ENCODE results near the gene CAPRIN2.

DNA sequence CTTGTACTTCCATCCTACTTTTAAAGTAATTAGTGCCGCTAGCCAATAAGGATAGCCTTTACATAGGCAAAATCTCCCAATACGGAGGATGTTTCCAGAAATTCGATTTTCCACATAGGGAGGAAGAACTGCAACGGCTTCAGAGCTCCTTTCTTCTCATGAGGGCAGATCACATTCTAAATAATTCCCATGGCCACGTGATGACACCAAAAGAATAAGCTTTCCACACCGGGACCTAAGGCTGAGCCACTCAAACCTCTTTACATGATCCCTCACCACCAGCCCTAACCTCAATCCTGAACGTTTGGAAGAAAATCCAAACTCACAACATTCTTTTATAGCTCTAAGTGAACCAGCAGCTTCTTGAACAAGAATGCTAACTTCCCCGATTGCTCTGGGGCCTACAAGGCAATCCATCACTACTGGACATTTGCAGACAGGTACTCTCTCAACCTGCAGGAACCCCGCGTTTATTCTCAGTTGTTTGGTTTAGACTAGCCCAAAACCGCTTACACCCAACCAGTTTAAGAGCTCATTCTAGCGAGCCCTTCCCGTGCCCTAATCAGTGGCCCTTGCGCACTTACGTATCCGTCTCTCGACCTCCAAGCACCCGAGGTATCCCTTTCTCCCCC is 884 bp downstream of the CAPRIN2 start:
- TF ChIP-seq, protein P1, sequence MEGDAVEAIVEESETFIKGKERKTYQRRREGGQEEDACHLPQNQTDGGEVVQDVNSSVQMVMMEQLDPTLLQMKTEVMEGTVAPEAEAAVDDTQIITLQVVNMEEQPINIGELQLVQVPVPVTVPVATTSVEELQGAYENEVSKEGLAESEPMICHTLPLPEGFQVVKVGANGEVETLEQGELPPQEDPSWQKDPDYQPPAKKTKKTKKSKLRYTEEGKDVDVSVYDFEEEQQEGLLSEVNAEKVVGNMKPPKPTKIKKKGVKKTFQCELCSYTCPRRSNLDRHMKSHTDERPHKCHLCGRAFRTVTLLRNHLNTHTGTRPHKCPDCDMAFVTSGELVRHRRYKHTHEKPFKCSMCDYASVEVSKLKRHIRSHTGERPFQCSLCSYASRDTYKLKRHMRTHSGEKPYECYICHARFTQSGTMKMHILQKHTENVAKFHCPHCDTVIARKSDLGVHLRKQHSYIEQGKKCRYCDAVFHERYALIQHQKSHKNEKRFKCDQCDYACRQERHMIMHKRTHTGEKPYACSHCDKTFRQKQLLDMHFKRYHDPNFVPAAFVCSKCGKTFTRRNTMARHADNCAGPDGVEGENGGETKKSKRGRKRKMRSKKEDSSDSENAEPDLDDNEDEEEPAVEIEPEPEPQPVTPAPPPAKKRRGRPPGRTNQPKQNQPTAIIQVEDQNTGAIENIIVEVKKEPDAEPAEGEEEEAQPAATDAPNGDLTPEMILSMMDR (IDR thresholded peaks at IDR 0.05) = no peak
- TF ChIP-seq POLR2A (IDR thresholded peaks at IDR 0.05) = no peak
